KOPT-K1 (cell line): ENCODE measurements around the gene FADD.

ENCODE experiments used
- H3K27ac ChIP-seq: fragments of 200-600 bp; sonication (generic); 2 replicates; pipeline ENCODE4 v1.5.1; 2016; ENCODE audit warnings: antibody characterized with exemption, mild to moderate bottlenecking, low read depth, low read length; ENCODE audit not compliant: poor library complexity, severe bottlenecking
- H3K36me3 ChIP-seq: fragments of 200-600 bp; sonication (generic); 2 replicates; pipeline ENCODE4 v1.5.1; 2017; ENCODE audit warnings: antibody characterized with exemption, mild to moderate bottlenecking, low read length, moderate library complexity; ENCODE audit not compliant: insufficient read depth
- H3K9me3 ChIP-seq: fragments of 200-600 bp; sonication (generic); 2 replicates; pipeline ENCODE4 v1.5.1; 2017; ENCODE audit warnings: antibody characterized with exemption, low read length, mild to moderate bottlenecking; ENCODE audit not compliant: insufficient read depth, poor library complexity, severe bottlenecking

Gene FADD

DNA sequence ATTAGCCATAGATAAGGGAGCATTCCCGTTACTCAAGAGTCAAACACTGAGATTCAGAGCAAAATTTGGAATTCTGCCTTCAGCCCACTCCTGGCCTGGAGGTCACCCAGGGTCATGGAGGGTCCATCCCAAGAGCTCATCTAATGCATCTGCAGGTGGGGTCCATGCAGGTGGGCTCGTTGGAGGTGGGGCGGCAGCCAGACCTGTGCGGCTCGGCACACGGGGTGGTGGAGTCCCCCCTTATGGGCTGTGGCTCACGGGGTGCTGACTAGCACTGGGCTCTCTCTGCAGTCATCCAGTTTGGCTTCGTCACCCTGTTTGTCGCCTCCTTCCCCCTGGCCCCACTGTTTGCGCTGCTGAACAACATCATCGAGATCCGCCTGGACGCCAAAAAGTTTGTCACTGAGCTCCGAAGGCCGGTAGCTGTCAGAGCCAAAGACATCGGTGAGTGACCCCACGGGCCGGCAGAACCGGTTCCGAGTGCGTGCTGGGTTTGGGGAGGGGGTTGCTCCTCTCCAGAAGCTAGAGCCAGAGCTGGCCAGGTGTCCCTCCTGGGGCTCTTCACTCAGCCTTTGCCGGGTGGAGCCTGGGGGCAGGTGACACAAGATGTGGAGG lies 32.4 kb upstream of the FADD start:
- no peaks in the 10 kb centered on the region for H3K36me3 ChIP-seq
- no peaks in the 10 kb centered on the region for H3K9me3 ChIP-seq
- no peak overlapping the region for H3K27ac ChIP-seq

GRCh38 chr11:70173018-70173417 lies 30.1 kb upstream of the FADD start:
- Histone ChIP-seq H3K36me3 (no peaks in the 10 kb centered on the region), H3K27ac (no peak overlapping the region), H3K9me3 (no peaks in the 10 kb centered on the region)

DNA sequence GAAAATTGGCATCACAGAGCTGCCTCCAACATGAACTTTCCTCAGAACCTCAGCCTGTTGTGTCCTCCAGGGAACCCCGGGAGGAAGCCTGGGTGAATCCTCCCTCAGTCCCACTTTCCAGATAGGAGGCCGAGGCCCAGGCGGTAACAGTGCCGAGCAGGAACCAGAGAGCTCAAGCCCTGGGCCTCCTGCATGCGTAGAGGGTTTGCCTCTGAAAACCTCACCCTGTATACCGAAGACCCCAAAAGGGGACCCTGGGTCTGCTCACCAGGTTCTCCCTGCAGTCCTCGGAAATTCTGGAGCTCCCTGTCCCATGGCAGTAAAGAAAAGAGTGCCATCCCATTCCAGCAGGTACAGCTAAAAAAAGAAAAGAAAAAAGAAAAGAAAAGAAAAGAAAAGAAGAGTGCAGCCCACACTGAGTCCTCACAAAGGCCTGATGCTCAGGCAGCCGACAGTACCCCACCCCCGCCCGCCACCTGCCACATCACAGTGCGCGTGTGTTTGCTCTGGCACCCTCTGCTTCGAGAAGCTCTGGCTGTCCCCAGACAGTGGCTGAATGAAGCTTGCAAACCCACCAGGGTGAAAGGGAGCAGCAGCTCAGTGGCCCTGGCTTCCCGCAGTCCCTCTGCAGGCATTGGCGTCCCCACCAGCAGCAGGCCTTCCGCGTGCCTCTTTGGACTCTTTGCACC lies 28.4 kb upstream of the FADD start:
- H3K9me3 ChIP-seq, result no peaks in the 10 kb centered on the region
- no peak overlapping the region for H3K27ac ChIP-seq
- no peaks in the 10 kb centered on the region for H3K36me3 ChIP-seq

- no peaks in the 10 kb centered on the region for H3K9me3 ChIP-seq
- H3K36me3 ChIP-seq, result no peaks in the 10 kb centered on the region
- no peak overlapping the region for H3K27ac ChIP-seq
Measured at GRCh38 chr11:70175236-70175698, 27.8 kb upstream of the FADD start.

GRCh38 chr11:70176940-70177689 lies 26.0 kb upstream of the FADD start:
- H3K36me3 ChIP-seq, result no peaks in the 10 kb centered on the region
- no peaks in the 10 kb centered on the region for H3K9me3 ChIP-seq
- H3K27ac ChIP-seq, result no peak overlapping the region

GRCh38 chr11:70180906-70181305 lies 22.2 kb upstream of the FADD start:
- H3K27ac ChIP-seq, result no peak overlapping the region
- no peaks in the 10 kb centered on the region for H3K36me3 ChIP-seq
- H3K9me3 ChIP-seq, result no peaks in the 10 kb centered on the region

DNA sequence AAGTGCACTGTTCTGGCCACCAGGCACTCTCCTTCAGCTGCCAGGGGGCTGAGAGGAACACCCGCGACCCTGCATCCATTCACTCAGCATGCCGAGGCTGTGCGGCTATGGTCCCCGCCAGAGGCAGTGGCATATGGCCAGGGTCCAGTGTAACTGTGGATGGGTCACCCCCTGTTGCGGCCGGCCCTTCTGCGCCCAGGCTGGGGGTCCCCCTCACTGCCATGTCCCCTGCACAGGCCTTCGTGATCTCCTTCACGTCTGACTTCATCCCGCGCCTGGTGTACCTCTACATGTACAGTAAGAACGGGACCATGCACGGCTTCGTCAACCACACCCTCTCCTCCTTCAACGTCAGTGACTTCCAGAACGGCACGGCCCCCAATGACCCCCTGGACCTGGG lies 20.8 kb upstream of the FADD start:
- Histone ChIP-seq H3K36me3 (no peaks in the 10 kb centered on the region), H3K9me3 (no peaks in the 10 kb centered on the region)

GRCh38 chr11:70183032-70183431 lies 20.1 kb upstream of the FADD start:
- Histone ChIP-seq H3K36me3 (no peaks in the 10 kb centered on the region), H3K27ac (no peak overlapping the region), H3K9me3 (no peaks in the 10 kb centered on the region)

More for the DNA sequence above, 20.8 kb upstream of the FADD start:
- no peak overlapping the region for H3K27ac ChIP-seq

- no peaks in the 10 kb centered on the region for H3K36me3 ChIP-seq
- no peaks in the 10 kb centered on the region for H3K9me3 ChIP-seq
- H3K27ac ChIP-seq, result no peak overlapping the region
Measured at GRCh38 chr11:70183483-70184176, 19.5 kb upstream of the FADD start.

- no peak overlapping the region for H3K27ac ChIP-seq
- no peaks in the 10 kb centered on the region for H3K9me3 ChIP-seq
- no peaks in the 10 kb centered on the region for H3K36me3 ChIP-seq
Measured at GRCh38 chr11:70184396-70184795, 18.7 kb upstream of the FADD start.

GRCh38 chr11:70185348-70186055 lies 17.6 kb upstream of the FADD start:
- H3K36me3 ChIP-seq, result no peaks in the 10 kb centered on the region
- no peaks in the 10 kb centered on the region for H3K9me3 ChIP-seq
- no peak overlapping the region for H3K27ac ChIP-seq

DNA sequence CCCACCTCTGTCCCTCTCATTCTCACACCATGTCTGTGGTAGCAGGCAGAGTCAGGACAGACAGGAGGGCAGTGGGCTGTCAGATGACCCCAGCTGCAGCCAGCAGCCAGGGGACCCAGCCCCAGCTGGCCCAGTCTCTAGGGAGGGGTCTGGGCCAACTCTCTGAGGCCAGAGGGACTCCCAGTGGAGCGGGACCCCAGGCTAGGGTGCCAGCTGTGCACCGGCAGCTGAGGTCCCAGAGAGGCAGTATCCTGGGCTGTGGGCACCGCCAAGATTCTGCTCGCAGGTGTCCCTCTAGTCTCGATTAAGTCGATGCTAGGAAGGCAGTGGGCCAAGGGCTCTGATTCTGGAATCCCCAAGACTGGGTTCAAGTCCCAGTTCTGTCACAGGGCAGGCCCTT lies 16.7 kb upstream of the FADD start:
- H3K27ac ChIP-seq, result no peak overlapping the region
- no peaks in the 10 kb centered on the region for H3K36me3 ChIP-seq
- no peaks in the 10 kb centered on the region for H3K9me3 ChIP-seq

DNA sequence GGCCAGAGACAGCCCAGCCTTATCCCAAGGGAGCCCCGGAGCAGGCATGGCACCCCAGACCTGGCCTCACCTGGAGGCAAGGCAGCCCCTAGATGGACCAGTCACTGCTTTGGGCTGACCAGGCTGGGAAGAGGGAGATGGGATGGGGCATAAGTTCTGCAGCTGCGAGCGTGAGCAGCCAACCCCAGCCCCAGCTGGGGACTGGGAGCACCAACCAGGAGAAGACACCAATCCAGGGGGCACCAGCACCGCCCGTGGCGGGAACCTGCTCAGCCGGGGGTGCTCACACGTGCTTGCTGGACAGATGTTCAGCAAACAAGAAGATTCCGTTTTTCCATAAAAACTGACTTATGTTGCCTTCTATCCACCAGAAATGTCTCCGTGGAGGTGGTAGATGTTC lies 16.2 kb upstream of the FADD start:
- H3K27ac ChIP-seq, result no peak overlapping the region
- H3K9me3 ChIP-seq, result no peaks in the 10 kb centered on the region
- no peaks in the 10 kb centered on the region for H3K36me3 ChIP-seq

DNA sequence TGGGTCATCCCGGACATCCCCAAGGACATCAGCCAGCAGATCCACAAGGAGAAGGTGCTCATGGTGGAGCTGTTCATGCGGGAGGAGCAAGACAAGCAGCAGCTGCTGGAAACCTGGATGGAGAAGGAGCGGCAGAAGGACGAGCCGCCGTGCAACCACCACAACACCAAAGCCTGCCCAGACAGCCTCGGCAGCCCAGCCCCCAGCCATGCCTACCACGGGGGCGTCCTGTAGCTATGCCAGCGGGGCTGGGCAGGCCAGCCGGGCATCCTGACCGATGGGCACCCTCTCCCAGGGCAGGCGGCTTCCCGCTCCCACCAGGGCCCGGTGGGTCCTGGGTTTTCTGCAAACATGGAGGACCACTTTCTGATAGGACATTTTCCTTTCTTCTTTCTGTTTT lies 15.3 kb upstream of the FADD start:
- H3K36me3 ChIP-seq, result no peaks in the 10 kb centered on the region
- H3K9me3 ChIP-seq, result no peaks in the 10 kb centered on the region
- no peak overlapping the region for H3K27ac ChIP-seq

DNA sequence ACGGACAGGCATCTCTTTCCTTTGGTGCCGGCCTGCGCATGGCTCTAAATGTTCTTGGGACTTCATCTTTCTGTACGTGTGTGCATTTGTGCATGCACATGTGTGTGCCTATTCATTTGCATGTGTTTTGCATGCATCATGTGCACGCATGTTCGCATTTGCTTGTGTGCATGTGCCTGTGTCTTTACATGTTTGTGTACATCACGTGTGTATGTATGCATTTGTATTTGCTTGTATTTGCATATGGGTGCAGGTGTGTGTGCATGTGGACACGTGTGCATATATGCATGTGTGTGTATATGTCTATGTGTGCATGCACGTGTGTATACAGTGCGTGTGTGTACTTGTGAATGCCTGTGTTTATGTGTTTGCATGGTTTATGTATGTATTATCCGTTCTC lies 13.5 kb upstream of the FADD start:
- Histone ChIP-seq H3K36me3 (no peaks in the 10 kb centered on the region), H3K27ac (no peak overlapping the region), H3K9me3 (no peaks in the 10 kb centered on the region)
